GM12873 (cell line): ENCODE data around the gene PCDHGB7.
A peak's percentile ranks its signal among the peaks of the same experiment; 100 is the strongest.

Experiments
- CTCF ChIP-seq: IDR thresholded peaks from 2 replicates; pipeline ENCODE4 v1.5.1; 2012; ENCODE audit warnings: low read depth, mild to moderate bottlenecking, moderate library complexity, low read length, control low read depth; ENCODE audit not compliant: insufficient read depth; ENCODE audit errors: missing control alignments

Gene PCDHGB7

GRCh38 chr5:141392429-141393198 is 24.9 kb upstream of the PCDHGB7 start, which contains the start of gene PCDHGA8:
TSS of gene PCDHGA8 (plus strand) at chr5:141392633. CDS start at chr5:141392814, 181 bp downstream.
- peak; percentile 27 for TF ChIP-seq CTCF

- TF ChIP-seq CTCF = no peak
Observed at GRCh38 chr5:141393267-141393666, 24.2 kb upstream of the PCDHGB7 start.

GRCh38 chr5:141397756-141398551 is 19.5 kb upstream of the PCDHGB7 start, which contains the start of gene PCDHGB5:
TSS of gene PCDHGB5 (plus strand) at chr5:141397947. CDS start at chr5:141398128, 181 bp downstream.
- peak; percentile 55 for TF ChIP-seq CTCF

GRCh38 chr5:141398608-141399007 is 18.9 kb upstream of the PCDHGB7 start:
- no peak for TF ChIP-seq CTCF

- TF ChIP-seq CTCF = no peak
Observed at GRCh38 chr5:141399555-141400258, 17.8 kb upstream of the PCDHGB7 start.

GRCh38 chr5:141402553-141403243 is 14.8 kb upstream of the PCDHGB7 start, which contains the start of gene PCDHGA9:
TSS of gene PCDHGA9 (plus strand) at chr5:141402778. CDS start at chr5:141402953, 175 bp downstream.
- TF ChIP-seq CTCF = peak; percentile 63
